Measurements from ENCODE around the gene GPX2. TPM values are rescaled to one million over a fixed set of nuclear protein-coding genes. Genes with fewer than 3 reads are reported as not detected.
A peak's percentile ranks its signal among the peaks of the same experiment; 100 is the strongest.

The GPX2 gene
- total RNA-seq, 4 donors from 2014 or later = 0.49 to 1.4 (median 0.61) TPM; not detected in 1

GRCh38 chr14:64986648-64987437, 44.3 kb upstream of the GPX2 start, which contains the start of gene FNTB:
Gene FNTB, plus strand, starts transcription at chr14:64986895. Its CDS starts 59 bp downstream, at chr14:64986954.
- ATAC-seq = peak; percentile 94
- peak within 1 kb of the TSS; percentile 86 to 93 (median 92) for H3K27ac ChIP-seq
- intact Hi-C loops (cut with DNase I; ENCODE audit: low total_unique reads) (loop anchor here (1.0 to 5.0 kb wide), 6 partner anchors 34 to 838 kb away; partner anchors contain the start of genes FUT8 and MAX), in situ Hi-C loops (cut with MboI; ENCODE audit: low sequenced_read_pairs in 4 of 4) (loop anchor here in 3 of 4 donors (10.0 to 25.0 kb wide), 5 partner anchors 72 to 850 kb away; partner anchors contain the start of genes CHURC1 (in 1 of the 3) and MAX (in 1 of the 3))
- peak within 1 kb of the TSS; percentile 67 to 85 (median 74) for H3K4me3 ChIP-seq
- peaks cover 11 to 14% of the 10 kb centered on the region in 2 donors for H3K4me1 ChIP-seq
- H3K9me3 ChIP-seq = no peaks in the 10 kb centered on the region
- no peaks in the 10 kb centered on the region for H3K36me3 ChIP-seq
- H3K27me3 ChIP-seq = no peaks in the 10 kb centered on the region
- TF ChIP-seq POLR2A (IDR thresholded peaks at IDR 0.05) (peak; percentile 72 to 75), CTCF (IDR thresholded peaks at IDR 0.05 in 4 of 5, conservative IDR thresholded peaks at IDR 0.05 in 1 of 5) (peak; percentile 58 to 83 (median 74))
- peak; percentile 94 to 95 for DNase-seq

GRCh38 chr14:64983439-64984310, 41.1 kb upstream of the GPX2 start:
- Histone ChIP-seq H3K4me1 (peaks cover 4 to 14% of the 10 kb centered on the region in 2 donors), H3K27ac (no peak overlapping the region), H3K4me3 (peak overlapping the region in 3 of 4 donors; percentile 11 to 25 (median 15)), H3K27me3 (no peaks in the 10 kb centered on the region), H3K9me3 (no peaks in the 10 kb centered on the region), H3K36me3 (no peaks in the 10 kb centered on the region)
- DNase-seq = no peak
- intact Hi-C loops (cut with DNase I; ENCODE audit: low total_unique reads) = no loop called here
- no peak for TF ChIP-seq POLR2A (IDR thresholded peaks at IDR 0.05)
- peak; percentile 28 to 84 (median 69) for TF ChIP-seq CTCF (IDR thresholded peaks at IDR 0.05 in 4 of 5, conservative IDR thresholded peaks at IDR 0.05 in 1 of 5)
- no peak for ATAC-seq
- in situ Hi-C loops (cut with MboI; ENCODE audit: low sequenced_read_pairs in 4 of 4) = loop anchor here in 3 of 4 donors (10.0 to 25.0 kb wide), 5 partner anchors 69 to 854 kb away; partner anchors contain the start of genes CHURC1 (in 1 of the 3) and MAX (in 1 of the 3)

GRCh38 chr14:64979336-64980074, 37.0 kb upstream of the GPX2 start:
- H3K27me3 ChIP-seq = no peaks in the 10 kb centered on the region
- no peak overlapping the region for H3K4me3 ChIP-seq
- TF ChIP-seq POLR2A (IDR thresholded peaks at IDR 0.05) (no peak), CTCF (IDR thresholded peaks at IDR 0.05 in 4 of 5, conservative IDR thresholded peaks at IDR 0.05 in 1 of 5) (no peak)
- DNase-seq (peak in 1 of 2 donors; percentile 44), ATAC-seq (peak; percentile 75 to 79)
- in situ Hi-C loops (cut with MboI; ENCODE audit: low sequenced_read_pairs in 4 of 4) (loop anchor here in 3 of 4 donors (10.0 to 25.0 kb wide), 5 partner anchors 65 to 858 kb away; partner anchors contain the start of genes CHURC1 (in 1 of the 3) and MAX (in 1 of the 3)), intact Hi-C loops (cut with DNase I; ENCODE audit: low total_unique reads) (no loop called here)
- no peaks in the 10 kb centered on the region for H3K9me3 ChIP-seq
- H3K4me1 ChIP-seq = no peaks in the 10 kb centered on the region
- peak overlapping the region in 3 of 4 donors; percentile 47 to 63 (median 57) for H3K27ac ChIP-seq
- no peaks in the 10 kb centered on the region for H3K36me3 ChIP-seq

- ATAC-seq (no peak), DNase-seq (no peak)
- H3K4me3 ChIP-seq = no peak overlapping the region
- no peaks in the 10 kb centered on the region for H3K27me3 ChIP-seq
- intact Hi-C loops (cut with DNase I; ENCODE audit: low total_unique reads) (no loop called here), in situ Hi-C loops (cut with MboI; ENCODE audit: low sequenced_read_pairs in 4 of 4) (no loop called here)
- TF ChIP-seq CTCF (IDR thresholded peaks at IDR 0.05 in 4 of 5, conservative IDR thresholded peaks at IDR 0.05 in 1 of 5) (no peak), POLR2A (IDR thresholded peaks at IDR 0.05) (no peak)
- no peak overlapping the region for H3K27ac ChIP-seq
- H3K9me3 ChIP-seq = no peaks in the 10 kb centered on the region
- H3K4me1 ChIP-seq = peaks cover 0 to 15% of the 10 kb centered on the region in 2 donors
- no peaks in the 10 kb centered on the region for H3K36me3 ChIP-seq
These were observed 32.0 kb upstream of the GPX2 start for GRCh38 chr14:64974563-64974962.

Measured in gastrocnemius medialis (tissue), 4 donors.